ENCODE measurements around the gene UBE2L3.

Gene UBE2L3

GRCh38 chr22:21650823-21651520 is 83.5 kb downstream of the UBE2L3 start:
- no peak for DNase-seq

- DNase-seq, result no peak
Observed at GRCh38 chr22:21651521-21652009, 84.1 kb downstream of the UBE2L3 start.

- DNase-seq, result peak; percentile 71 to 83
Observed at GRCh38 chr22:21652010-21652546, 84.6 kb downstream of the UBE2L3 start.

GRCh38 chr22:21652547-21653545 is 85.3 kb downstream of the UBE2L3 start:
- no peak for DNase-seq

- no peak for DNase-seq
Observed at GRCh38 chr22:21657020-21657359, 89.5 kb downstream of the UBE2L3 start.

- DNase-seq, result peak; percentile 77 to 88
Observed at GRCh38 chr22:21657360-21658032, 90.0 kb downstream of the UBE2L3 start.

GRCh38 chr22:21659864-21660525 is 92.5 kb downstream of the UBE2L3 start:
- no peak for DNase-seq

GRCh38 chr22:21660904-21661303 is 93.4 kb downstream of the UBE2L3 start:
- DNase-seq, result no peak

- no peak for DNase-seq
Observed at GRCh38 chr22:21661991-21662390, 94.5 kb downstream of the UBE2L3 start.

GRCh38 chr22:21663738-21664137 is 96.2 kb downstream of the UBE2L3 start:
- no peak for DNase-seq

- no peak for DNase-seq
Observed at GRCh38 chr22:21665047-21665851, 97.7 kb downstream of the UBE2L3 start.

- DNase-seq, result no peak
Observed at GRCh38 chr22:21666786-21667185, 99.3 kb downstream of the UBE2L3 start.

GRCh38 chr22:21669026-21669425 is 101.5 kb downstream of the UBE2L3 start:
- no peak for DNase-seq

- DNase-seq, result no peak
Observed at GRCh38 chr22:21672107-21672629, 104.7 kb downstream of the UBE2L3 start.

Data from NCI-H1930 (cell line).